Right lobe of liver (tissue), 4 donors: ENCODE data around the gene NCKAP5.

Experiments
- POLR2A ChIP-seq: fragments of 450-650 bp; IDR thresholded peaks from one replicate; pipeline ENCODE4 v1.6.1; 2017; ENCODE audit warnings: antibody characterized with exemption, mild to moderate bottlenecking
- TF ChIP-seq, protein P1 (sequence below), 4 donors: fragments of 200-600 bp in 3 of 4; fragments of 450-650 bp in 1 of 4; IDR thresholded peaks; one replicate each; pipeline versions ENCODE4 v1.5.1 to v1.8.0; 2016 to 2022; ENCODE audit warnings: antibody characterized with exemption in 4 of 4, mild to moderate bottlenecking in 2 of 4
- donor health status: DM: no; HTN: no; CAD: no.
- donor health status: DM: no; HTN: no; CAD: no.
- donor health status: DM: no; HTN: yes; CAD: no.

DNA sequence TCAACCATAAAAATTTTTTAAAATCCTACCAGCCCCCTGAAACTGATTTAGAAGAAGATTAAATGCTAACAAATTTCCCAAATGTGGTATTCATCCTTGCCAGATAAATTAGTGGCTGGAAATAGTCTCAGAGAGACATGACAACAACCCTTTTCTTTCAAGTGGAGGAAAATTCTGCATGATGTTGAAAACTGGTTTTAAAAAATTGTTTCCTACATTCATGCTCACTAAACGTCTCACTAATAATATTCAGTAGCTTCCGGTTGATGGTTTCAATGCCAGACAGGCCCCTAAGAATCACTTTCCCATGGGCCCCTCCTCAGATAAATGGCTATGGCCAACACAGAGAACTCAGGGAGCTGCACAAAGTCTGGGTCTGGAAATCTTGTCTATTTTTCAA is 43.2 kb downstream of the NCKAP5 start:
- TF ChIP-seq, protein P1, sequence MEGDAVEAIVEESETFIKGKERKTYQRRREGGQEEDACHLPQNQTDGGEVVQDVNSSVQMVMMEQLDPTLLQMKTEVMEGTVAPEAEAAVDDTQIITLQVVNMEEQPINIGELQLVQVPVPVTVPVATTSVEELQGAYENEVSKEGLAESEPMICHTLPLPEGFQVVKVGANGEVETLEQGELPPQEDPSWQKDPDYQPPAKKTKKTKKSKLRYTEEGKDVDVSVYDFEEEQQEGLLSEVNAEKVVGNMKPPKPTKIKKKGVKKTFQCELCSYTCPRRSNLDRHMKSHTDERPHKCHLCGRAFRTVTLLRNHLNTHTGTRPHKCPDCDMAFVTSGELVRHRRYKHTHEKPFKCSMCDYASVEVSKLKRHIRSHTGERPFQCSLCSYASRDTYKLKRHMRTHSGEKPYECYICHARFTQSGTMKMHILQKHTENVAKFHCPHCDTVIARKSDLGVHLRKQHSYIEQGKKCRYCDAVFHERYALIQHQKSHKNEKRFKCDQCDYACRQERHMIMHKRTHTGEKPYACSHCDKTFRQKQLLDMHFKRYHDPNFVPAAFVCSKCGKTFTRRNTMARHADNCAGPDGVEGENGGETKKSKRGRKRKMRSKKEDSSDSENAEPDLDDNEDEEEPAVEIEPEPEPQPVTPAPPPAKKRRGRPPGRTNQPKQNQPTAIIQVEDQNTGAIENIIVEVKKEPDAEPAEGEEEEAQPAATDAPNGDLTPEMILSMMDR (IDR thresholded peaks at IDR 0.05) = no peak
- no peak for TF ChIP-seq POLR2A
